Kidney capillary endothelial cell (primary cell): ENCODE data around the gene KIT.

Experiments
- DNase-seq: peaks from one replicate; pipeline ENCODE4 v3.0.0-alpha.2; 2018; ENCODE audit warnings: low spot score

KIT gene

DNA sequence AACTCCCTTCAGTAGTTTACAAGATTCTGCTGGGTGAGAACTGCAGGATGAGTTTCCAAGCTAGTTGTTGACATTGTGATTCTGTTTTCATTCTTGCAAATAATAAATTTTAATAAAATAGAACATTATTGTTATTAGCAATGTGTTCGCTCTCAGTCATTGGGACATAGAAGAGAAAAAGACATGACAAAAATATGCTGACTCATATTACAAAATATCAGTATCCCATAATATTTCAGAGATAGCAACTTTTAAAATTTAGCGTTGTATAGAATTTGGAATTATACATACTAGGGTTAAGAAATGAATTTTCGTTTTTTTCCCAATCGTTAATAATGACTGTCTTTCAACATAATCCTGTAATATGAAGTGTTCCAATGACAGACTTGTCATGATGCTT lies 45.4 kb downstream of the KIT start:
- DNase-seq, result no peak

DNA sequence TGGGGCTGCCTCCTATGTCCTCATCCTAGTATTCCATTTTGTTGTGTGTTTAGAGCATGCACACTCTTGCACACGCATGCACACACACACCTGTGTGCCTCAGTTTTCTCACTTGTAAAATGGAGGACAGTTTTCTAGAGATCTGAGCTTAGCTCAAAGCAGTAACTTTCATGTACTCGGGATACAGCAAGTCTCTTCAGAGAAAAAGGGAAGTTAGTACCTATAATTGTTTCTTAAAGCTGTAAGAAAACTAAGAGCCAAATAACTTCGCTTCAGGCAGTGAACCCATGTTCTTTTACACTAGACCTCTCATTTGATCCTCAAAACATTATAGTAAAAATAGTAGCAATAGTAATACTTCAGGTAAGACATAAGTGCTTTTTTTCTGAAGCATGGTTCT lies 49.6 kb downstream of the KIT start:
- no peak for DNase-seq

- no peak for DNase-seq
Measured at GRCh38 chr4:54708339-54709279, 50.9 kb downstream of the KIT start.

GRCh38 chr4:54709400-54709799 lies 51.6 kb downstream of the KIT start:
- DNase-seq, result no peak

DNA sequence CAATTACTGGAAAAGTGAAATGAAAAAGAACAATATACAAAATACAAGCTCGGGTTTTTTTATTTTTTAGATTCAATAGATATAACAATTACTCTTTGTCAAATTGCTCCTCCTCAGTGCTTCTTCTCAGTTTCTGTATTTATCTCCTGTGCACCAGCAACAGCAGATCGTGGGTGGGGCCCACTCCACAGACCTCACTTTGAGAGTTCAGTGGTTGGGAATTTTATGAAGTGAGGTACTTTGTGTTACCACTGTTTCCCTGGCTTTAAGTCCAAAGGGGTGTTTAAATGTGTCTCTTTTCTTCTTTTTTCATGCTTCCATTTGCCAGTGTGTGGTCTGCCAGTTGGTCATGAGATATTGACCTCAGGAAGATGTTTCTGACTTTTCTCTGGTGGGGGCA lies 54.4 kb downstream of the KIT start:
- DNase-seq, result no peak

GRCh38 chr4:54714631-54715030 lies 56.9 kb downstream of the KIT start:
- DNase-seq, result no peak

DNA sequence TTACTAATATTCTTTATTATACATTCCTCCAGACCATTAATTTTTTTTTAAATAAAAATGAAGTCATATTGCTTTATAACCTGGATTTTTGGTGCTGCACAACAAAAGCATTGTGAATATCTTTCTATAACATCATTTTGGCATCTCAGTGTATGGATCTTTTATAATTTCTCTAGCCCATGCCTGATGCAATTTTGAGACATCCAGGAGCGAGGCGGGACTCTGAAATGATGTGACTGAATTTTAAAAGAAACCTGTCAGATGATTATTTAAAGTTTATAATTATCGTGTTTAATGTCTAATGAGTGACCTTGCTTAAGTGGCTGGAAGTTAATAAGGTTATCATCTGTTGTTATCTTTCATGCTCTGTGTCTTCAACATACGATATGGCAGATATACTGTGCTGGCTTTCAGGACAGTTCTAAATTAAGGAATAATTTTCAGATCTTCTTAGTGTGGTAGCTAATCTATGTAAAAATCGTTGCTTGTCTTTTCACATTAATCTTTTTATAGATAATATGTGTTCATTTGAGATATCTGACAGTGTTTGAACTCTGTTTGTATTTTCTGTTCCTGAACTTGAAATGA lies 58.8 kb downstream of the KIT start:
- DNase-seq, result no peak

- no peak for DNase-seq
Measured at GRCh38 chr4:54717694-54718093, 59.9 kb downstream of the KIT start.

- DNase-seq, result no peak
Measured at GRCh38 chr4:54719378-54719777, 61.6 kb downstream of the KIT start.

GRCh38 chr4:54723220-54723619 lies 65.5 kb downstream of the KIT start:
- DNase-seq, result no peak

DNA sequence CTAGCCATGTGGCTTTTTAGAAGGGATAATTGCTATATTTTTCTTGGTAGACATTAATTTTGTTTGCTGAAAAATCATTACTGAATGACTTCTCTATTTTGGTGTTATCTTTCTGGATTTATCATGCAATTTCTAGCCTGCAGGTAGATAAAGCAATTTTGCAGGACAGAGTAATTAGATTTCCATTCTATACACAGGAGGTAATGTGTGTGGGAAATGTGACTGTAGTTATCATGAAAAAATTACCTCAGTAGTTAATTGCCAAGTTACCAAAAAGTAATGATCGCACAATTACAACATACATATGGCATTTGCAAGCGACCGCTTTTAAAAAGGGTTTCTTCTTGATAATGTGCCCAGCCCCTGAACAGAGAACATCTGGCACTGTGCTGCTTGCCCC lies 66.1 kb downstream of the KIT start:
- DNase-seq, result no peak

GRCh38 chr4:54726907-54727306 lies 69.2 kb downstream of the KIT start:
- DNase-seq, result no peak

DNA sequence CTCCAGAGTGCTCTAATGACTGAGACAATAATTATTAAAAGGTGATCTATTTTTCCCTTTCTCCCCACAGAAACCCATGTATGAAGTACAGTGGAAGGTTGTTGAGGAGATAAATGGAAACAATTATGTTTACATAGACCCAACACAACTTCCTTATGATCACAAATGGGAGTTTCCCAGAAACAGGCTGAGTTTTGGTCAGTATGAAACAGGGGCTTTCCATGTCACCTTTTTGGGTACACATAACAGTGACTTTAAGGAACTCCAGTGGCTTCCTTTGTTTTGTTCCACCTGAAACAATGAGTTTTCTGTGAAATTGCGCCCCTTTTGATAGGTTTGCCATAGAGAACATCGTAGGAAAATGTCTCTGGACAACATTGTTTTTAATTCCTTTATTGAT lies 69.6 kb downstream of the KIT start:
- DNase-seq, result no peak

DNA sequence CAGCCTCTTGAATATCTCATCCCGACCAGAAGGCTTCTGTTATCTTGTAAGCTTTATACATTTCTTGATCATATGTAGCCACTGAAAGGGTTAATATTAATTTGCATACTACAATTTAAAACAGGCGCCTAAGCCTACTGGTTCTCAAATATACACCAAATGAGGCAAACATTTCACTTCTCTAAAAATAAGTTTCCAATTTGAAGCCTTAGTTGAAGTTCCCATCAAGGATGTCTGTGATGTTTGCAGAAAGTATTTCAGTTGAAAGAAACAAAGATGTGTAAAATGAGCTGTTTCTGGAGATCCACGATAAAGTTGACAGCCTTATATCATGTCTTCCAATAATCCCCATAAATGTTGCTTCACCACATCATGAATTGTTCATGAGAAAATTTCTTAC lies 70.6 kb downstream of the KIT start:
- DNase-seq, result no peak

DNA sequence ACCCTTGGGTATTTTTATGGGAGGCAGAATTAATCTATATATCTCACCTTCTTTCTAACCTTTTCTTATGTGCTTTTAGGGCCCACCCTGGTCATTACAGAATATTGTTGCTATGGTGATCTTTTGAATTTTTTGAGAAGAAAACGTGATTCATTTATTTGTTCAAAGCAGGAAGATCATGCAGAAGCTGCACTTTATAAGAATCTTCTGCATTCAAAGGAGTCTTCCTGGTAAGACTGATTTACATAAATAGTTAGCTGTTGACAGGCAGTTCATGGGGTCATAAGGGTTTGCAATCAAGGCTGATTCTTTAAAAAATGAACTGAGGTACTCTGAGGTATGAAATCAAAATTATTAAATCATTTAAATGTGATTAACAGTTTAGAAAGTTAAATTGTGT lies 71.5 kb downstream of the KIT start:
- DNase-seq, result no peak

DNA sequence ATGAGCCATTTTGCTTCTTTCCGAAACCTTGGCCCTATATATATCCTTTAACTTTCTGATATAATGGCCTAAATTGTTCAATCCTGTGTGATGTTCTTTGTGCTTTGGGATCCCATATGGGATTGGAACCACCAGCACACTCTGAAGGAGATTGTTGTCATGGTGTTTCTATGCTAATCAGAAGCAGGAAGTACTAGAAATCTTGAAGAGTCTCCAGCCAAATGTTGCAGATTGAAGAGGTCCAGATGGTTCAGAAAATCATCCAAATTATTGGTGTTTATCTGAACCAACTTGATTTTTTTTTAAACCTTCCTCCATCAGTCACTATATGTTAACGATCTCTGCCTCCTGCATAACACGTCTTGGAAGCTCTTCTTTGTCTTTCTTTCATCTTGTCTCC lies 72.8 kb downstream of the KIT start:
- DNase-seq, result no peak

DNA sequence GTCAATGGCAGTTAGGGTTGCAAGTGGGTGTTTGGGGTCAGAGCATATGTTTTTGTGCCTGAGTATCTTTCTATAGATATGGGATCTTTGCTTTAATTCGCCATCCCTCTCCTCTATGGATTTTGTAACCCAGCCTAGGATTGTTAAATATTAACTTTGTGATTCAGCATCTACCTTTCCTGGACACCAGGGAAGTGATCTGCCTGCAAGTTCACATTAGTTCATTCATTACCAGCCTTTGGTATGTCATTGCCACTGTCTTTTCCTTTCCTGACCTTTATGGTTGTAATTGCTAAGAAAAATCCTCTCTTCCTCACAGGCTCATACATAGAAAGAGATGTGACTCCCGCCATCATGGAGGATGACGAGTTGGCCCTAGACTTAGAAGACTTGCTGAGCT lies 73.8 kb downstream of the KIT start:
- DNase-seq, result no peak

DNA sequence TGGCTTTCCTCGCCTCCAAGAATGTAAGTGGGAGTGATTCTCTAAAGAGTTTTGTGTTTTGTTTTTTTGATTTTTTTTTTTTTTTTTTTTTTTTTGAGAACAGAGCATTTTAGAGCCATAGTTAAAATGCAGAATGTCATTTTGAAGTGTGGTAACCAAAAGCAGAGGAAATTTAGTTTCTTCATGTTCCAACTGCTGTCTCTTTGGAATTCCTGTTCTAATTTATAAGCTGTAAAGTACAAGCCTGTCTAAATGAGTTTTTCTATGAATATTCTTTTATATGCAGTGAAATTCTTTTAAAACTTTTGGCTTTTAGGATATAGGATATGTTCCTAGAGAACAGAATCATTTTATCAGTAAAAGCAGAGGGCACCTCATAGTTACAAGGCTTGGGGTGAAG lies 74.2 kb downstream of the KIT start:
- no peak for DNase-seq

DNA sequence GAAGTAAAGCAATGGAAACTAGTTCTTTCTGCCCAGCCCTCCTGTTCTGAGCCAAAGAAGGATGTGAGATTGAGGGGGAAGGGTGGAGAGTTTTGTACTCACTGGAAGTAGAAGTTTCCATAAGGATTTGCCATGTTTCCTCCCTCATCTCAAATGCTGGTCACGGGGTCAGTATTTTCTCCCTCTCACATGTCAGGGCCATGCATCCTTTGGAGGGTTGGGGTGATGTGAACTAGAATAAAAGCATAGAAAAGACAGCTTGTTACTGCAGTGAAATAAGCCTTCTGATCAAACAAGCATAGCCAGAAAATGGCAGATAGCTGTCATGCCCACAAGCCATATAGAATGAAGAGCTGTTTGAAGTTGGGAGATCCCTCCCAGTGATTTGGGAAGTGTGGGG lies 79.7 kb downstream of the KIT start:
- no peak for DNase-seq

DNA sequence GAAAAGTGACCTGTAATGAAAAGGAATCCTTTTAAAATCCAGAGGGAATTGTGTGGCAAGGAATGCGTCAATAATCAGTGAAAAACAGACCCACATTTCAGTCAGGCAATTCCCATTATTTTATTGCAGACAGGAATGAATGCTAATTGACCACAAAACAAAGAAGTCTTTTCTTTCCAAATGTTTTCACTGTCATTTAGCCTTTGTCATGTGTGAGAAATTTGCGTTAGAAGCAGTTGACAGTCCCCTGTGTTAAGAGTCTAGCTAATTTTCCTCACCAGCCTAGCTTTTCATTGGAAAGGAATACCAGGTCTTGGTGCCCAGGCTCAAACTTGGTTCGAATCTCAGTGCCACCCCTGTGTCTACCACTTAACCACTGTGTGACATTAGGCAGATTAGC lies 83.4 kb downstream of the KIT start:
- no peak for DNase-seq

- no peak for DNase-seq
Measured at GRCh38 chr4:54742636-54743399, 85.1 kb downstream of the KIT start.

DNA sequence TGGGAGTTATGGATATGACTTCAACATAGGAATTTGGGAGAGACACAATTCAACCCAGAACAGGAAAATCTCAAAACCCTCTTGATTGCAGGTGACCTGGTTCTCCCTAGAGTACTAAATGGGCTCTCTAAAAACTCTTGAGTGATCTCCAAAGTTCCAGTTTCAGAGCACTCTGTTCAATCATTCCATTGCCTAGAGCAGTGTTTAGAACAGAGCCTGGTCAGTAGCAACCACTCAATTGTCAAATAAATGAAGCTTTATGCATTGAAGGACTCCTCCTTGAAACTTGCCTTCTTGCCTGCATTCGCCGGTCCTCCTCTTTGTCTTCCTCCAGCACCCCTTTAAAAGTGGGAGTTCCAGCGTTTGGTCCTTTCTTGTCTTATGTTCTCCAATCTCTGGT lies 85.8 kb downstream of the KIT start:
- DNase-seq, result no peak

GRCh38 chr4:54744487-54744886 lies 86.7 kb downstream of the KIT start:
- DNase-seq, result no peak
